ENCODE data around the gene PLEKHA7. TPM values are rescaled to one million over a fixed set of nuclear protein-coding genes. Genes with fewer than 3 reads are reported as not detected.

PLEKHA7 gene
- total and polyA plus RNA-seq, 2 of the 8 experiments (the other 6 are each of a cell fraction or from before 2014, with no cell fraction given): 11.4 to 25.6 TPM

- Histone ChIP-seq H4K8ac (ENCODE audit: extremely low read depth, insufficient read depth, low read length) (no peak overlapping the region), H2BK120ac (replicated peaks; ENCODE audit: low read depth, low read length) (no peak overlapping the region), H3K23ac (ENCODE audit: insufficient read length) (no peak overlapping the region), H2AK5ac (ENCODE audit: low read depth, low read length) (no peak overlapping the region), H2BK20ac (ENCODE audit: low read length) (no peak overlapping the region), H3K18ac (ENCODE audit: extremely low read depth, low read length) (no peak overlapping the region), H3K4me2 (ENCODE audit: insufficient read depth in 1 of 2, low read depth in 2 of 2, low read length in 2 of 2) (no peak overlapping the region), H4K91ac (replicated peaks; ENCODE audit: insufficient read length, low read length) (no peak overlapping the region), H2BK5ac (ENCODE audit: low read depth, low read length) (no peak overlapping the region; the same call in 1 of the 2 replicates), H3K56ac (replicated peaks; ENCODE audit: insufficient read length, low read depth, low read length) (no peak overlapping the region), H4K20me1 (replicated peaks in 1 of 2; ENCODE audit: control insufficient read depth in 1 of 2, insufficient read depth in 2 of 2, low read length in 2 of 2) (peaks cover 4 to 5% of the 10 kb centered on the region in 2 experiments), H3K9ac (replicated peaks in 1 of 4; ENCODE audit: extremely low read depth in 1 of 4, low read depth in 3 of 4, low read length in 3 of 4) (no peak overlapping the region), H3K23me2 (ENCODE audit: low read depth, low read length) (no peaks in the 10 kb centered on the region), H3K27ac (ENCODE audit: low read depth, low read length) (no peak overlapping the region), H3K36me3 (ENCODE audit: control insufficient read depth in 2 of 4, insufficient read depth in 4 of 4, low read length in 3 of 4) (peaks cover 0 to 14% (median 6%) of the 10 kb centered on the region in 4 experiments; a peak in 3 of 8 replicates), H2BK12ac (ENCODE audit: low read depth, low read length) (no peak overlapping the region), H3K14ac (ENCODE audit: insufficient read length) (no peak overlapping the region), H3K9me3 (ENCODE audit: insufficient read depth in 2 of 2, low read depth in 1 of 2, low read length in 1 of 2) (no peaks in the 10 kb centered on the region), H3K79me1 (ENCODE audit: low read depth, low read length) (no peaks in the 10 kb centered on the region), H3K4me1 (replicated peaks in 1 of 4; ENCODE audit: control insufficient read depth in 3 of 4, insufficient read depth in 4 of 4, low read length in 3 of 4) (no peaks in the 10 kb centered on the region), H3K79me2 (ENCODE audit: control insufficient read depth in 1 of 2, insufficient read depth in 2 of 2, low read length in 2 of 2) (no peaks in the 10 kb centered on the region), H2BK15ac (ENCODE audit: low read length) (no peak overlapping the region), H3K4ac (replicated peaks; ENCODE audit: insufficient read length, low read depth, low read length) (no peak overlapping the region), H3K4me3 (ENCODE audit: extremely low read depth in 1 of 4, insufficient read depth in 2 of 4, low read depth in 3 of 4, low read length in 4 of 4) (no peak overlapping the region), H4K5ac (ENCODE audit: insufficient read length, low read depth, low read length) (no peak overlapping the region), H2AFZ (ENCODE audit: low read length) (no peak overlapping the region), H3K27me3 (replicated peaks in 1 of 4; ENCODE audit: control insufficient read depth in 3 of 4, extremely low read depth in 1 of 4, insufficient read depth in 3 of 4, low read length in 3 of 4) (no peaks in the 10 kb centered on the region)
- ChIA-PET POLR2A (ENCODE audit: partially characterized antibody) (no interaction called here), CTCF (ENCODE audit: partially characterized antibody) (interaction anchor here (1.0 to 10.7 kb wide), 10 partner anchors 9 to 272 kb away, joined by 3 to 119 read pairs (median 4); no protein-coding TSS in a partner anchor)
- WGBS, 2 experiments (ENCODE audit: extremely low coverage in 1 of 2, insufficient coverage in 1 of 2, insufficient read length in 1 of 2, insufficient replicate concordance in 2 of 2, low coverage in 1 of 2, low lambda C conversion rate in 2 of 2, missing lambda C conversion rate in 1 of 2): 85% methylated on average over 15 of the region's 16 CpGs; no CpG with 5 or more reads in 1 of the 2 experiments
- DNase-seq (ENCODE audit: low read depth in 1 of 2, low spot score in 2 of 2) (no peak), FAIRE-seq (no peak)
- no peak for TF ChIP-seq NANOG (IDR thresholded peaks at IDR 0.05; ENCODE audit: insufficient read depth, low read depth, low read length, poor library complexity, severe bottlenecking)
- no peak for TF ChIP-seq YY1 (IDR thresholded peaks at IDR 0.05; ENCODE audit: low read depth, low read length)
- no peak for TF ChIP-seq FOSL1 (IDR thresholded peaks at IDR 0.05; ENCODE audit: insufficient read depth, low read depth, low read length)
- no peak for TF ChIP-seq HDAC6 (IDR thresholded peaks at IDR 0.05; ENCODE audit: low read depth, low read length)
- TF ChIP-seq SP1 (IDR thresholded peaks at IDR 0.05; ENCODE audit: low read depth, low read length): no peak
- no peak for TF ChIP-seq SP2 (IDR thresholded peaks at IDR 0.05; ENCODE audit: low read length)
- TF ChIP-seq KDM4A (IDR thresholded peaks at IDR 0.05; ENCODE audit: low read depth, low read length, severe bottlenecking): no peak
- no peak for TF ChIP-seq MAFK (IDR thresholded peaks at IDR 0.05; ENCODE audit: low read depth, low read length)
- no peak for TF ChIP-seq GABPA (IDR thresholded peaks at IDR 0.05; ENCODE audit: borderline replicate concordance, insufficient read depth, low read length)
- no peak for TF ChIP-seq RXRA (IDR thresholded peaks at IDR 0.05; ENCODE audit: insufficient read depth, low read depth, low read length)
These were observed 223.6 kb downstream of the PLEKHA7 start for GRCh38 chr11:16790486-16791190.
